ELR (cell line): ENCODE results near the gene EFL1.

Experiments
- DNase-seq: peaks from one replicate; pipeline ENCODE4 v3.0.0-alpha.2; 2015; ENCODE audit warnings: low read depth

EFL1 gene

DNA sequence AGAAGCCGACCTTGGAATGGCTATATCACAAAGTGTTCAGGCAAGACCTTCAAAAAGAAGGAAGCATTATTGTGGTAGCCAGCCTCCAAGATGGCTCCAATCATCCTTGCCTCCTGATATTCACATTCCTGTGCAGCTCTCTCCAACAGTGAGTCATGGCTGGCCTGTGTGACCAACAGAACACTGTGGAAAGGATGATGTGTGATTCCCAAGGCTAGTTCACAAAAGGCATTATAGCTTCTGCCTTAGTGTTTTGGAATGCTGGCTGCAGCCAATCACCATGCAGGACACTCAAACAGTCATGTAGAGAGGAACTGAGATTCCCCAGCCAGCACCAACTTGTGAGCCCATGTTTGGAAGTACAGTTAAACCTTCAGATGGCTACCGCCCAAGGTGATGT is 102.6 kb downstream of the EFL1 start:
- DNase-seq, result peak; percentile 99

DNA sequence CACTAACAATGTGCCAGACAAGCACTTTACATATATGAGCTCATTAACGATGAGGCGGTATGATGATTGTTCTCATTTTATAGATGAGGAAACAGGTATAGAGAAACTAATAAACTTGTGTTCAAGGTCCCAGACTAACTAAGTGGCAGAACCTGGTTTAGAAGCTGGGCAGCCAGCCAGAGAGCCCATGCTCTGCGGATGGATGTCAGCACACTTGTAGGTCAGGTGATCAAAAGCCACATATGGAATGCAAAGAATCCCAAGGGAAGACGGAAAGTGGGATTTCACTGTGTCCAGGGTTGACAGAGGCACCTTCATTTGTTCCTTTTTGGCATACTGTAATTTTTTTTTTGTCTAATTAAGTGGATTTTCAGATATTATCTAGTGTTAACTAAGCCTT is 103.7 kb downstream of the EFL1 start:
- DNase-seq, result no peak

DNA sequence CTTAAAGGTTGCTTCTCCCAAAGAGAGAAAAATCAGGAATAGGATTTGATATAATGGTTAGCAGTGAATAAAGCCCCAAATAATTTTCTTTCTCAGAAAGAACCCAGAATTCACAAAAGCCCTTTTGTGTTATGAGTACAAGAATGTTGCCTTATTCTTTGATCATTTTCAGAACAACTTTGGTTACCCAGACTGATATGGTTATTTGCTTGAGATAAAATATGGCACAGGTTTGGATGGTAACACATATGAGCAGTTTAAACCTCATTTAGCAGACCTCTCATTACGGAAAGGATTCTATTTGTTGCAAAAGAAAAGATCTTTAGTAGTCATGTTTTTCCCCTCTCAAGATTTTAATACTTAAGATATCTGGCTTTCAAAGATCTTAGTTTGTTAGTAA is 111.9 kb downstream of the EFL1 start:
- no peak for DNase-seq

DNA sequence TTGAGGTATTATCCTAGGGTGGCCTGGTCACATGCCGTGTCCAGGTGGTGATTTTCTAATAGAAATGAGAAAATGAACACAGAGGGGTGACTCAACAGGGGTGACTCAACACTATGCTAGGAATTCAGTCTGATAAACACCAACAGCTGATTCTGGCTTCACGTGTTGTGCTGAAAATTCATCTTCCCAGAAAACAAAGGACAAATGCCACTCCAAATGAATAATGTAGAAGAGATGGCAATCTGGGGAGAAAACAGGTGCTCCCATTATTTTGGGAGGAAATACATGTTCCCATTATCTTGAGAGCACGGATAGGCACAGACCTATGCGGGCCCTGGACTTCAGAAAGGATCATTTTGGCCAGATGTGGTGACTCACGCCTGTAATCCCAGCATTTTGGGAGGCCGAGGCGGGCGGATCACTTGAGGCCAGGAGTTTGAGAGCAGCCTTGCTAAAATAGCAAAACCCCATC is 115.5 kb downstream of the EFL1 start:
- DNase-seq, result peak; percentile 93

DNA sequence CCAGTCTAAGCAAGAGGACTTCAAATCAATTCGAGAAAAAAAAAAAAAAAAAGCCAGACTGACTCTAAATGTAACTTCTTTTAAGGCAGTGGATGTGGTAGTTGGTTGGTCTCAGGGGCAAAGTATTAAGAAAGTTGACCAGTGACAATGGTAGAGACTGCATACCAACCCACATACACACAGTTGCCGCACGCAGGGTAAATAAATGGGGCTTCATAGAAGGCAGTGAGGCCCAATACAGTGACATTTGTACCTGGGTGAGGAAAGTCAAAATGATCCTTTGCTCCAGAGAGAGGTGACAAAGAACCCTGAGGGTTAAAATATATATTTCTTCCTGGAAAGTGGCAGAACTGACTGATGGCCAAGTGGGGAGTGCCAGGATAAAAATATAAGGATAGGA is 116.0 kb downstream of the EFL1 start:
- DNase-seq, result no peak

DNA sequence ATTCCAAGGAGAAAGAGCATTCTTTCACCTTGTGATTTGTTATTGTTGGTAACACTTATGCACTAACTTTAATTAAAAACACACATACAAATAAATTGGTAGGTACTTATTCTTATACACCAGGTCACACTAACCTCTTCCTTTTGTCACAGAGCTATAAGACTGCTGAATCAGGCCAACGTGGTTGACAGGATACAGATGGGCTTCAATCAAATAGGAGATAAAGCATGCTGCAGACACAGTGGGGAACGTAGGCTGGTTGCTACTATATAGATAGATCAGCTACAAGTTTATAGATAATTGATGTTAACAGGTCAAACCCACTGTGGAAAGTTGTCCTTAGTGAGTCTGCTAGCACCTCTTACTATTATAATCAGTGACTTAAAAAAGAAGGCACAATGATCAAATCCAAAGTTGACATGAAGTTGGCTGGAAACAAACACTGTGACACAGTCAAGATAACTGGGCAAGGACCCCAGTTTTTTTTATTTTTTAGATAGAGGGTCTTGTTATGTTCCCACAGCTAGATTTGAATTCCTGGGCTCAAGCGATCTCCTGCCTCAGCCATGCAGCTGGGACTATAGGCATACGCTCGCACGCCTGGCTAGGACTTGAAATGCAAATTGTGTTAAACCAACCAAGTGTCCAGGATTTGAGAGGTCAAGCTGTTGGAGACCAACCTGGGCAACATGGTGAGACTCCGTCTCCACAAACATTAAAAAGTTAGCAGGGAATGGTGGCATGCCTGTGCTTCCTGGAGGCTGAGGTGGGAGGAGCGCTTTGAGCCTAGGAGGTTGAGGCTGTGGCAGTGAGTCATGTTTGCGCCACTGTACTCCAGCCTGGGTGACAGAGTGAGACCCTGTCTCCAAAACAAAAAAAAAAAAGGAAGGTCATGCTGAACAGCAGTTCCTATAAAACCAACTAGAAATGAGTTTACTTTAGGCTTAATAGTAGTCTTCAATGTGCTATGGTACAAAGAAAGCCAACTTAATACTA is 118.8 kb downstream of the EFL1 start:
- no peak for DNase-seq

DNA sequence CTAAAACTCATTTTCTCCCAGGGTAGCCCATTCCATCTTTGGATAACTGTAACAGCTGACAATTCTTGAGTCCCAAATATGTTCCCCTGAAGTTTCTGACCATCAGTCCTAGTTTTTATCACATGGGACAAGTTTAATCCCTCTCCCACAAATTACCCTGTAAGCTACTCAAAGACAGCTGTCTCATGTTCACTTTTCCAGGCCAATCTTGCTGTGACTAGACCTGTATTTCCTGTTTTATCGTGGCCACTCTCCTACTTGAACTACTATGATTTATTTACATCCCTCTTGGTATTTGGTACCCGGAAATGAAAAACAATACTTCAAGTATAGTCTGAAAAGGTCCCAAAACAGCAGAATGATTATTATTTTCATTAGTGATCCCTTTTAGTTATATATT is 121.6 kb downstream of the EFL1 start:
- no peak for DNase-seq

DNA sequence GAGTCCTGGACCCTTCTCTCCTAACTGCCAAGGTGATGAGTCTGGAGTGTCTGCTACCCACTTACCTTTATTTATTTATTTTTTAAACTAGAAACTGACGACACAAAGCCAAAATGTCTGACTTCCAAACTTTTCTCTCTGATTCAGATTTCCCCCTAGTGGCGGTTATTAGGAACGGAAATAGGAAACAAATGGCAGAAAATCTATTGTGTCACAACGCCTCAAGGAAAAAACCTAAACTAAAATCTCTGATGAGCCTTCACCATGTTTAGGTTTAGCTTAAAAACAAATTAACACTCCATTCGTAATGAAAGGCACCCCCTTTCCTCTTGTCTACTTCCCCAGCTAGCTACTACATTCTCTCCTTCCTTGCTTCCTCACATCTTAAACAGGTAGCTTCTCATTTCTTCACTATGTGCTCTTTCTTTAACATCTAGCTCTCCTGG is 122.7 kb downstream of the EFL1 start:
- peak; percentile 81 for DNase-seq

DNA sequence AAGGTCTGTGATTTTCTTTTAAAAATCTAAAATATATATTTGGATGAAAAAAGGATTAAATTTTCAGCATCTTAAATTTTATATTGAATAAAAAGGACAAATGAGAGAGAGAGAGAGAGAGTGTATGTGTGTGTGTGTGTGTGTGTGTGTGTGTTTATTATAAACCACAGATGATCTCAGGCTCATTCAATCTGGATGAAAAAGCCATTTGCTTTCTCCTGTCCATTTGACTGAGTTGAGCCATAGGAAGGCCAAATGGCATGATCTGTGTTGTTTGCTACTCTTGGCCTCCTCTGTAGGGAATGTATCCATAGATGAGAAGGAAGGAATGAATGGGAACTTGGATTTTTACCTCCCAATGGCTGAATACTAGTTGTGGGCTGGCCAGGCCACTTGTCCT is 124.2 kb downstream of the EFL1 start:
- no peak for DNase-seq

DNA sequence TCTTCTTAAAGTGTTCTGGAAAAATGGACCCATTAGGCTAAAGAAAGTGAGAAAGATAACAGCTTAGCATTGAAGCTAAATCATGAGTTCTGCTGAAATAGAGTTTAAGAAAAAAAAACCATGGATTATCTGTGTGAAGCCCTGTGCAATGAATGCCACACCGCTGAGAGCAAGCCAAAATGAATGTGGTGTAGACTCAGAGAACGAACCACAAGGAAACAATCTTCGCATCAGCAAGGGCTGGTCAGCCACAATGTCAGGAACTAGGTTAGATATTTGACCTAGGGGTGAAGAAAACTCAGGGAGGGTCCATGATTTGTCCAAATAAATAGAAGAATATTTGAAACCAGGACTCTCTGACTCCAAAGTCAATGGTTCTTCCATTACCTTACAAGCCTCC is 125.3 kb downstream of the EFL1 start:
- peak; percentile 19 for DNase-seq

DNA sequence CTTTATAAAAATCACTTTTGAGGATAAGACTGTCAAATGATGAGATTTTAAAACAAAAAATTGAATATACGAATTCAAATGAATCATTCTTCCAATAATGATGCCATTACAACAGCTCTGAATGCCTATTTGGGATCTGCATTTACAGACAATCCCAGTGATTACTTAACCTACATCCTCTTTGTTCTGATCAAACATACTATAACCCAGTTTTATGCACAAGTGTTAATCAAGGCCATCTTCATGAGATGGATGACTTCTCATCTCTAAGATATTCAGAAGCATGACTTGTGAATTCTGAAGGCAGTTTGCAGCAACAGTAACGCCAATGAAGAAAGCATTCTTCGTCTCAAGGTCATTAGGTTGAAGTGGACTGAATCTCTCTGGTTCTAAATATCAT is 126.4 kb downstream of the EFL1 start:
- peak; percentile 16 for DNase-seq

DNA sequence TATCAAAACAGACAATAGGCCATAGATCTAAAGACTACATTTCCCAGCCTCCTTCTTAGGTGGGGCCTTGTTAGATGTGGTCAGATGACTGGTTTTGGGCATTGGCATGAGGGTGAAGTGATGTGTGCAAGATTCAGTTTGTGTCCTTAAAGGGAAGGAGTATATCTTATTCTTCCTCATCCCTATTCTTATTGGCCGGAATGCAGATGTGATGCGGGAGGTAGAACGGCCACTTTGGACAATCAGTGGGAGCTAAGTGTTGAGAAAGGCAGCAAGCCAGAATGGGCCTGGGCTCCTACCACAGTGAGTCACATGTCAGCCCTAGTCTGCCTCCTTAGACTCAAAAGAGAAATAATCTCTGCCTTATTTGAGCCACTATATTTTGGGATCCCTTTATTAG is 126.9 kb downstream of the EFL1 start:
- peak; percentile 45 for DNase-seq

DNA sequence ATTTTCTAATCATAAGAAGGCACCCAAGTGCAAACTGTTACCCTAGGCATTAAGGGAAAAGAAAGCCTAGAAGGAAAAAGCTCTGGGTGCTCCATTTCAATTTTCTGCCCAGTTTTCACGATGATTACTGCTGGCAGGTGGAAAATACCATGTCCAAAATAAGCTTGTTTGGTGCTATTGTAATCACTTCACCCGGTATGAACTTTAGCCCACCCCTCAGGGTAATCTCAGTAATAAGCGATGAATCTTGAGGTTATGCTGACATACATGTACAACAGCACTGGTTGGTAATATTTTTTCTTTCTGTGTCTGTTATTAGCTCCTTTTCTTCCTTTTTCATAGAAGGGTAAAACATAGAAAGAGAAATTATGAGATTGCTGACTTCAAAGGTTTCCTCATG is 128.1 kb downstream of the EFL1 start:
- no peak for DNase-seq

DNA sequence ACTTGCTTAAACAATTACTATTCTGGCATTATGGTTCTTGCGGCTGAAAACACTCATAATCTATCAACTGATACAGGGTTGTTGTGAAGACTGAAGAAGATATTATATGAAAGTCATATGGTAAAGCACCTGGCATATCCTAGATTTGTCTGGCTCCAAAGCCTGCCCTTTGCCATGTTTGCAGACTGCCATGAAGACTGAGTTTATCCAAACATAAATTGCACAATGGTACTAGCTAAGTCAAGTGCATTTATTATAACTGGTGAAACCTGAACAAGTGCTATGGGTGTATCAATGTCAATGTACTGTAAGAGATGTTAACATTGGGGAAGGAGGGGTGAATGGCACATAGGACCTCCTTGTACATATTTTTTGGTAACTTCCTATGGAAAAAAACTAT is 129.3 kb downstream of the EFL1 start:
- DNase-seq, result peak; percentile 16

DNA sequence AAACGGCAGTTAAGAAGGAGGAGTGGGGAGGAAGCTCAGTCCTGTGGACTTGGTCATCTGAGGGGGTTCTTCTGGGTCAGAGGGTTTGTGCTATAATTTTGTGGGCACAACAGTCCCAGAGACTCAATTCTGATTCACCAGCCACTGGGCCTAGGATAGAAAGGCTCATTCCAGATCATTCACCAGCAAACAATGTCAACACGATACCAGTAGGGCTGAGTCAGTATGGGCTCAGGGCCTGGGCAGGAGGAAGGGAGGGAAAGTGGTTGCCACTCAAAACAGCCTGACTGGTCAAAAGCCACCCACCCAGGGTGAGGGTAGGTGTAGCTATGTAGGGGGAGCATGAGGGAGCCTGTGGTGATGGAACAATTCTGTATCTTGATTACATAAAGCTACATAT is 129.8 kb downstream of the EFL1 start:
- peak; percentile 97 for DNase-seq

DNA sequence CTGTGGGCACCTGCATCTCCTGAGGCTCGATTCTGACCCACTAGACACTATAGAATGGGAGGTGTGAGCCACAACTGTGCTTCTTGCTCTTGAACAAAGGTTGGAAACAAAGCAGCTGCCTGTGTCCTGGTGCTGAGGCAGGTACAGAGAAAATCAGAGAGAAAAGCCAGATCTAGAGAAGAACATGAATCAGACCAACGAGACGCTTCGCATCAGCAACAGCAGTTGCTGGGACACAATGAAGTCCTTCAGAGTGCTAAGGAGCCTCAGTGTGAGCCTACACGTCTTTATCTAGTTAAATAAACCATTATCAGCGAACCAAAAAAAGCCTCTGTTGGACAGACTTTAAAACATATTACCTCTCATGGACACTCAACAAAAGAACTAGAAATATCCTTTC is 130.4 kb downstream of the EFL1 start:
- DNase-seq, result peak; percentile 28

DNA sequence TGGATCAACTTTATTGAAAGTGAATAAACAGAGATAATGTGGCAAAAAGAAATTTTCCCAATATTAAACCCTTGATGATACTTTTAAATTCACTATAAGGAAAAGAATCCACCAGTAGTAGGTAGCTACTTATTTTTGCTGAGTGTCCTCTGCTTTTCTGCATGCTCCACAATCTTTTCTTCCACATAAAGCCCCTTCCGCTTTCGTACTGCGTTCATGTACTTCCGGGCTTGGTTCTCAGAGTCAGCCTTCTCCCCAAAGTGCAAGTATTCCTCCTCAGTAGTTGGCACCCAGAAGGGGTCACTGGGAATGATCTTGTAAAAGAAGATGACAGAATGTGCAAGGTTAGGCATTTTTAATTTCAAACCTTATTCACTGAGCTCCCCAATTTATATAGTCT is 132.3 kb downstream of the EFL1 start:
- DNase-seq, result peak; percentile 41

DNA sequence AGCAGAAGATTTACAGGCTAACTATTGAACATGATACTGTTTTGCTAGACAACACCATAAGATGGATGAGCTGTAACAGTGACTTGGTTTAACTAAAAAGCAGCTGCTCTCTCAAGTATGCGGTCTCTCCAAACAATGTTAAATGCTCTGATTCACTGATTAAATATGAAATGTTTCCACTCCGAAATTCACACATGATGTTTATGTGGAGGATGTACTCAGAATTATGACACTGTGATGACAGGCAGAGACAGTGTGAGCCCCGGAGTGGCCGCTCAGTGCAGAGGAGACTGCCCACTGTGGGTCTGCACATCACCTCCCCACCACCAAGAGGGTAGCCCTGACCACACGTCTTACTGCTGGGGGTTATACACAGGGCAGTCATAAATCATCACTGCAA is 132.8 kb downstream of the EFL1 start:
- DNase-seq, result peak; percentile 95

DNA sequence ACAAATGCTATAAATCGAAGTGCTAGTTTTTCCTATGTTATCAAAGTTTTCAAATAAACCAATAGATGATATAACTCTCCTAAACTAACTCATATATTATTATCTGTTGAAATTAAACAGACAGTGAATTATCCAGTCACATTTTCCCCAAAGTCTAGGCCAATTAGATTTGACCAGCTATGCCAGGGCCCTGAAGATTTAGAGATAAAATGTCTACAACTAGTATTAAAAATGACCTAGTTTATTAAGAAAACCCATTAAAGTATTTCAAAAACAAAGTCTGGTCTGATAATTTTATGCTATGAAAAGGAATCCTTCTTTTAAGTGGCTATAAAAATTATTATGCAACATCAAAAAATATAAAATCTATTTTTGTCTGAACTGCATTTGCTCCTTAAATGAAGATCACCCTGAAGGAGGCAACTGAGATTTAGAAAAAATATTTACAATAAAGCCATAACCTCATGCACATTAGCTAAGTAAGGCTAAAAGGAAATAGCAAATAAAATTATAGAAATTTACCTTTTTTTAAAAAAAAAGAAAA is 133.3 kb downstream of the EFL1 start:
- no peak for DNase-seq

DNA sequence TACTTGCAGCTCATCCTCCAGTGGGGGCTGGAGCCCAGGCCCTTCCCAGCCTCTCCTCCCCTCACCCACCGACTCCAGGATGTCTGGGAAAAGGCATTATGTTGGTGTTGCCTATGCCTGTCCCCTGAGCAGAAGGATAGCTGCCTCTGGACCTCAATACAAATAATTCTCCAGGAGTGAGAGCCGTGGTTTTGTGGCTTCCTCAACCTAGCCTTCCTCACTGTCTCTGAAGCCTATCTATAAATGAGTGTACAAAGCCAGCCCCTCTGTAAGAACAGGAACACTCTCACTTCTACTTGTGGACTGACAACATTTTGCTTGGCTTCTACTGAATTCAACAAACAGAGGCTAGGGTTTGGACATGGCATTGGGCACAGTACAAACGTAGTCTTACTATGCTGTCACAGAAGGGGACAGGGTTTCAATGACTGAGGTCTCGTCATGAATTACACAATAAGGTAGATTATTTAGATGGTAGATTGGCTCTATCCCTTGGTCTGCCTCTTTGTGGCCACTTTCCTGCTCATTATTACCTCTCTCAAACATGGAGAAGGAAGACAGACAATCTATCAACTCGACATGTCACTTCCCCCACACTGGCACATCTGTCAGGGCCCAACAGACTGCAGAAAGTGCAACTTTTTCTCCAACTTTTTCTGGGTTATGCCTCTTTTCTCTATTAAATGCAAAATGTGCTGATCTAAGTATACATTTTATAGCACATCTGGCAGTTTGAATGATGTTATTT is 134.0 kb downstream of the EFL1 start:
- peak; percentile 61 for DNase-seq

DNA sequence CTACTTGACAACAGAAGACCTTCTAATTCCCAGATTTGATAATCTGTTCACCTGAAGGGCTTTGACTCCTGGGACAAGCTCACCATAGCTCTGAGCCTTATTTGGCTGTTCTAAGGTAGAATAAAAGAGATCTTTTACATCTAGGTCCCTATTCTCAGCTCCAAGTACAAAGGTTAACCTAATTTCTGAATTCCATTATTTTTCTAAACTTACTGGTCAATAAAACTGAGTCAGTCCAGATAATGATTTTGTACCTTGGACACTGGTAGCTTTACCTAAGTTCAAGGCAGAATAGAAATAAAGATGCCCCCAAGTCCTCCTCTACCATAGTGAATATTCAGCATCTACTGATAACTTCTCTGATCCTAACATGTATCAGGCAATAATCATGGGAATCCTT is 135.0 kb downstream of the EFL1 start:
- DNase-seq, result no peak

DNA sequence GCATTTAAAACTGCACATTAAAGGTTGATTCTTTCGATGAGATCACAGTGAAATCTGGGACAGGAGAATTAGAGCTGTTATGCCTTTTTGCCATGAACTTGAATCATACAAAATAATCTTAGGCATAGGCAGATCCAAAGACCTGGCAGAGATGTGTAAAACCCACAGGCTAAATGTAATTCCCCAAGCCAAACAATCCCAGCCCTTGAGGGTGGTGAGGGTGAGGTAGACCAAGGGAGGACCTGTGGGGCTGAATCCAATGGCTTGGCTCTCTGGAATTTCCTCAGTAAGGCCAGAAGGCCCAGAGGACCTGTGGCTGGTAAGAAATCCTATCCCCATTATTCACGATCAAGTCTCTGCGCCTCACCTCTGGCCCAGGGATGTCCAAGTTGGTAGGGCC is 136.2 kb downstream of the EFL1 start:
- no peak for DNase-seq
